Left renal cortex interstitium (tissue), 4 donors: Measurements from ENCODE around the gene PFKP. TPM values are rescaled to one million over a fixed set of nuclear protein-coding genes. Genes with fewer than 3 reads are reported as not detected.

Experiments used
- DNase-seq, 4 donors: peaks; one replicate each; pipeline ENCODE4 v3.0.0-alpha.2; 2013; ENCODE audit warnings: low read depth in 4 of 4, low spot score in 2 of 4, missing footprints in 1 of 4
- polyA plus RNA-seq, 4 donors: library from polyadenylated mRNA; unstranded; fragments of 120-200 nt; gene quantifications; one replicate each; pipeline ENCODE4 v1.2.1, GENCODE V29; 2013; ENCODE audit not compliant: insufficient read length in 4 of 4

The PFKP gene
- polyA plus RNA-seq, 4 donors, result 19.0 to 40.3 (median 31.4) TPM

DNA sequence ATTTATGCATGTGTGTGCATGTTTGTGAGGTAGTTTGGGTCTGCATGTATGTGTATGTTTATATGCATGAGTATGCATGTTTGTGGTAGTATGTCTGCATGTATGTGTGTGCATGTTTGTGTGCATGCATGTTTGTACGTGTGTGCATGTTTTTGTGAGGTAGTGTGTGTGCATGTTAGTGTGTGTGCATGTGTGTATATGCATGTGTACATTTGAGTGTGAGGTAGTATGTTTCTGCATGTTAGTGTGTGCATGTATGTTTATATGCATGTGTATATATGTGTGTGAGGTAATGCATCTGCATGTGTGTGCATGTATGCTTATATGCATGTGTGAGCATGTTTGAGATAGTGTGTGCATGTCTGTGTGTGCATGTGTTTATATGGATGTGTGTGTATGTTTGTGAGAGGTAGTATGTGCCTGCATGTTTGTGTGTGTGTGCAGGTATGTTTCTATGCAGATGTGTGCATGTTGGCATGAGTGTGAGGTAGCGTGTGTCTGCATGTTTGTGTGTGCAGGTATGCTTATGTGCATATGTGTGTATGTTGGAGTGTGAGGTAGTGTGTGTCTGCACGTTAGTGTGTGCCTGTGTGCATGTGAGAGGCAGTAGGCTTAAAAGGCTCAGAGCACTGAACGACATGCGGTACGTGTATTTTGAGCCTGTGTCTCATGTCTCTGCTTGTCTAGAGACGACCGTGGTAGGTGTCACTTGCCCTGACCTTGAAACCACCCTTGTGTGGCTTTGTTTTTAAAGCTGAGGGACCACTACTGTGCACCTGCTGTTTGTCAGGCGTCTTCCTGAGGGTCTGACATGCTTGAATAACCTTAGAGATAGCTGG lies 43.7 kb downstream of the PFKP start:
- DNase-seq, result no peak

DNA sequence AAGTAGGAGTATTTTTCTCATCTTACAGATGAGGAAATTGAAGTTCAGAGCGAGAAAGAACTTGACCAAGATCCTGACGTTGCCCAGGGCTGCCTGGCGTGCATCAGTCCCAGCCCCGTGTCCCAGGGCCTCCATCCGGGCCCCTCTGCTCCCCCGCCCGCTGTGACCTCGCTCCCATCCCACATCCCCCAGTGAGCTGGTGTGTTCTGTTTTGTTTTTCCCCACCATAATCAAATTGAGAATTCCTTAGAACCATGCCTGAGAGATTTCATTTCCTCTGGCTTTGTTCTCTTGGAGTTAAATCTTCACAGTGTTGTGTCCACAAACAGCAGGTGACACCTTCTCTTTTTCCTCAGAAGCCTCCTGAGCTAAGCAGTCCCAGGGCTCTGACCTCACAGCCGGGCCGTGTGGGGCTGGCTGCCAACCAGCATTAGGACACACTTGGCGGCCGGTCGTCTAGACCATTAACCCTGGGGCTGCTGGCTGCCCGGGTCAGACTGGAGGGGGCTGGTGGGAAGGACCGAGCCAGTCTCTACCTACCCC lies 44.3 kb downstream of the PFKP start:
- peak in 2 of 4 donors; percentile 48 to 56 for DNase-seq

DNA sequence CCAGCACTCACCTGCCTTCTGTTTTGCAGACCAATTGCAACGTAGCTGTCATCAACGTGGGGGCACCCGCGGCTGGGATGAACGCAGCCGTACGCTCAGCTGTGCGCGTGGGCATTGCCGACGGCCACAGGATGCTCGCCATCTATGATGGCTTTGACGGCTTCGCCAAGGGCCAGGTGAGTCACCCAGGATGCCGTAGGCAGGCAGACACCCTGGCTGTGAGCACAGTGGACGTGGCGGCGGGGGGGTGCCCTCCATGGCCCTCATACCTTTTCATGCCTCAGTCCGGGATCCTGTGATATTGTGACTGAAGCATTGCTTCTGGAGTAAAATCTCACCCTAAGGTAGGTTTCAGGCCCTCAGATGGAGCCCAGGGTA lies 46.0 kb downstream of the PFKP start:
- no peak for DNase-seq

DNA sequence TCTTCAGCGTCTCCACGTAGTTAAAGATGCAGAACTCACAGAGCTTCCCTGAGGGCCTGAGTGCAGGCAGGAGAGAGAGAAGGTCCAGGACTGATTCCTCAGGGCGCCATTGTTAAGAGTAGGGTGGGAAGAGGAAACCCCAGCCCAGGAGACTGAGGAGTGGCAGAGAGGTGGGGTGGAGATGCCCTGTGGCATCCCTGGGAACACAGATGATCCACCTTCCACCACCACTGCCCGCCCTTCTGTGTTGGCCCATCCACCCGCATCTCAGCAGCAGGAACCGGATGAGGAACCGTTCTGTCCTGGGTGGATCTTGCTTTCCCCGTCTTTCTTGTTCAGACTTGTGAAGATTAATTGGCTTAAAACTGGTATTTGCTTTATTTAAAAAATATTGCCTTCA lies 48.3 kb downstream of the PFKP start:
- DNase-seq, result no peak

DNA sequence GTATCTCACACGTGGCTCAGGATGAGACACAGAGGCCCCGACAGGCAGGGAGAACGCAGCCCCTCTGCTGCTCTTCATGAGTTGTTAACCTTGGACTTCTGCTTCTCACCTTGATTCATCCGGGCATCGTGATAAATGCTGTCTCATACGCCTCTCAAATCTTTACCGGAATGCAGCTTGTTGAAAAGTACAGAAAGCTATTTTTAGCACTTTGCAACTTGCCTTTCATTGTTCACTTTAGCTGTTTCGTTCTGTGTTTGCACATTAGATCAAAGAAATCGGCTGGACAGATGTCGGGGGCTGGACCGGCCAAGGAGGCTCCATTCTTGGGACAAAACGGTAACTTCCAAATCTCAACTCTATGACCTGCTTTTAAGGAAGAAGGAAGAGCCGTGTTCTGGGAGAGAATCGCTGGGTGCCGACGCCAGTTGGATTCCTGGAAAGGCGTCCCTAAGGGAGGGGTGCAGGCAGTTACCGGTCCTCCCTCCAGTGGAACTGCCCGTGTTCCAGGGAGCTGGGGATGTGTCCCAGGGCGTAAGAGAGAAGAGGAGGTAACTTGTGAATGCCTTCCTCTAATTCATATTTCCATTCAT lies 49.3 kb downstream of the PFKP start:
- no peak for DNase-seq

DNA sequence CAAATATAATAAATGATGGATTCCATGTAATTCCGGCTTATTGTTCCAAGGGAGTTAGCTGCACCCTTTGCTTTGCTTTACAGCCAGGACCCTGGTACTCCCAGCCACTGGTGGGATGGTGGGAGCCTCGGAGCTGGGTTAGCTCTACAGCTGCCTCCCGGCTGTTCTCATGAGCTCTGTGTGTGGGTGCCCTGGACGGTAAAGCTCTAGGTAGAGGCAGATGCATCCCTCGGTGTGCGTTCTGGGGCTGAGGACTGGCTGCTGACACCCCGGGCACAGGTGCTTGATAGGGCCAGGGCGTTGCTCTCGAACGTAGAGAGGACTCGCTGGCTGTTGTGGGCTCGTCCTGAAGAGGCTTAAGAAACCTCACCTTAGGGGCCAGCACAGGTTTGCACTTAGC lies 50.1 kb downstream of the PFKP start:
- no peak for DNase-seq

DNA sequence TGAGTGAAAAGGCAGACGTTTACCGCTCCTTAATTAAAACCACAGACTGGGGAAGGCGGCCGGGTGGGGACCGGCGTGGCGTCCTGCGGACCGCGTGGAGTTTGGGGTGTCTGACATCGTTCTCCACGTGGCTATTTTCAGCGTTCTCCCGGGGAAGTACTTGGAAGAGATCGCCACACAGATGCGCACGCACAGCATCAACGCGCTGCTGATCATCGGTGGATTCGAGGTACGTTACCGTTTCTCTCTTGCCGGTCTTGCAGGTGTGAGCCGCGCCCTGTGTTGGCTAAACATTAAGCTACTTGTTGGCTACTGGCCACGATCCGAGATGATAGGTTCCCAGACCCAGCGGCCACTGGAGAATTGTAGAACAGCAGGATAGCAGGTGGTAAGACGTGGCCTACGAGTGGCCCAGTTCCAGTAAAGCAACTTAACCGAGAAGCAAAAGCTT lies 51.3 kb downstream of the PFKP start:
- DNase-seq, result no peak

DNA sequence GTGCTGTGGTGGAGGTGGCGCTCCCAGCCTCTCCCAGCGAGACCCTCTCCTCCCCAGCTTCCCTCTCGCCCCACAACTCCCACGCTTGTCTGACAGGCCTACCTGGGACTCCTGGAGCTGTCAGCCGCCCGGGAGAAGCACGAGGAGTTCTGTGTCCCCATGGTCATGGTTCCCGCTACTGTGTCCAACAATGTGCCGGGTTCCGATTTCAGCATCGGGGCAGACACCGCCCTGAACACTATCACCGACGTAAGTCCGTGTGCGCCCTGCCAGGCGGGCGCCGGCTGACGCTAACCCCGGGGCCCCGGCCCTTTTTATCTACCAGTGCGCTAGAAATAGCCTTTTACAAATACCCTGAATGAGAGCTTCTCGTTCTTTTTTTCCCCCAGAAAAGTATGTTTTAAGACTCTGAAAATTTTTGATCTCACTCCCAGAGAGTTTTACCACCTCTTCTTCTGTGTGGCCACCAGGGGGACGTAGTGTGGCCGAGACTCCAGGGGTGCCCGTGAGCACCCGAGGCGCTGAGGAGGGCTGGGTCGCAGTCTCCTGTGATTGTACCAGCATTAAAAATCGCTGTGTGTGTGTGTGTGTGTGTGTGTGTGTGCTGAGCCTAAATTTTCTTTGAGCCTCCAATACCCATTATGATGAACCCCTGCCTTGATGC lies 52.6 kb downstream of the PFKP start:
- DNase-seq, result no peak

DNA sequence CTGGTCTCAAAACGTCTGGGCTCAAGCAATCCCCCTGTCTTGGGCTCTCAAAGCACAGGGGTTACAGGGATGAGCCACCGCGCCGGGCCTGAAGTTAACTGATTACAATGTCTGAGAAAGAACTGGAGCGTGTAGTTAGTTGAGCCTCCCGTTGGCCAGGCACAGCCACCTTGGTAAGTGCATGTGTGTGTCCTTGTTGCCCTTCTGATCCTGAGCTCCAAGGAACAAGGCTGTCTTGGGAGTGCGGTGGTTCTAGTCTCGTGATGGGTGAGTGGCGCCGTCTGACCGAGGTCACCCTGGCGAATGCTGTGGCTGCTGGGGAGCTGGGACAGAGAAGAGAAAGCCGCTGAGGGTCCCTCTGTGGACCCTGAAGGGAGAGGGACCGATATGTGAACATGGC lies 54.7 kb downstream of the PFKP start:
- DNase-seq, result no peak

DNA sequence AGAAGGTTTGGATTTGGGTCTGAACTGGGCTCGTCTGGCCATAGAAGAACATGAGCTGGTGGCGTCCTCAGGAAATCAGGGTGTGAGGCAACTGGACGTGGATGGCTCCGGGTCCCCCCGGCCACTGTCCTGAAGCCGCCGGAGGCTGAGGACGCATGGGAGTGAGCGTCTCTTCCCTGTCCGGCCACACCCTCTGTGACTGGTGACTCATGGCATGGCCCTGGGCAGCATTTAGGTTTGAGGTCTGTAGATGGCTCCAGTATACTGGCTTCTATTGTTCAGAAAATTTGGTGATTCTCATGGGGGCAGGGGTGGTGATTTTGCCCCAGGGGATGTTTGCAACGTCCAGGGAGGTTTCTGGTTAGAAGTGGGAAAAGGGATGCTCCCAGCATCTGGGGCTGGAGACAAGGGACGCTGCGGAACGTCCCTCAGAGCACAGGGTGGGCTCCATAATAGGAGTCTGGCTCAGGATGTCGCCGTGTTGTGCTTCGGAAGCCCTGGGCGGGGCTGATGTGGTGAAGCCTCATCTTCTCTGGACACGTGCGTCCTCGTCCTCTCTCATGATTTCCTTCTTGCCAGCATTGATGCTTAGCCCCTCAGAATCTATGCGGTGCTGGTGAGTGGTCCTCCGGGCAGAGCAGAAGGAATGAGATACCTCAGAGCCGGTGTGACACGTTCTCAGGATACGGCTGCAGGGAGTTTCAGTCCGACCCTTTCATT lies 55.3 kb downstream of the PFKP start:
- DNase-seq, result no peak

DNA sequence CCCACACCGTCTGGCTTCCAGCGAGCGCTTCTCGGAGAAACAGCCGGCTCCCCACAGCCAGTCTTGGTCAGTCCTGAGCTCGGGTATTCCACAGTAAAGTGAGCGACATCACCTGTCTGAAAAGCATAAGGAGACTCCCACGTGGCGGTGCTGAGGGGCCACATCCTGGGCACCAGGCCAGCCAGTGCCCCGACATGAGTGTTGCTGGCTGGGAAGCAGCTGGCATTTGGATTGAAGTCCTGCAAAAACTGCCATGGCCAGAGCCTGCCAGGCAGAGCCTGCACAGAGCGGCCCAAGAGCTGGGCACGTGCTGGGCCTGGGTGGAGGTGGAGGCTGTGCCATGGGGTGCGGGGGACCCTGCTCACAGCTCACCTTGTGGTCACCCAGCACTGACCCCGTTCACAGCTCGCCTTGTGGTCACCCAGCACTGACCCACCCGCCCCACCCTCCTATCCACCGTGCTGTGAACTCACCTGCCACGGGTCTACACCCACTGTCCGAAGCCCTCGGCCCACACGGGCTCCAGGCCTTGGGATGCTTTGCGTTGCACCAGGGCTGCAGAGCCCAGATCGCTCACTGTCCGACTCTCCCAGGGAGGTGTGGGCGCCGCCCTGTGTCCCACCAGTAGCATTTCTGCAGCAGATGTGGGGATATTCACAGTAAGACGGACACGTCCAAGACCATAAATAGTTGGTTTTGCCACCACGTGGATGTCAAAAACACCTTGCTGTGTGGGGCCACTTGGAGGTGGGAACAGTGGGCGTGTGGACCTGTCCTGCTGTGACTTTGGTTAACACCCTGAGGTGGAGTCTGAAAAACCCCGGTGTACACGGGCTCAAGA lies 56.4 kb downstream of the PFKP start:
- no peak for DNase-seq

DNA sequence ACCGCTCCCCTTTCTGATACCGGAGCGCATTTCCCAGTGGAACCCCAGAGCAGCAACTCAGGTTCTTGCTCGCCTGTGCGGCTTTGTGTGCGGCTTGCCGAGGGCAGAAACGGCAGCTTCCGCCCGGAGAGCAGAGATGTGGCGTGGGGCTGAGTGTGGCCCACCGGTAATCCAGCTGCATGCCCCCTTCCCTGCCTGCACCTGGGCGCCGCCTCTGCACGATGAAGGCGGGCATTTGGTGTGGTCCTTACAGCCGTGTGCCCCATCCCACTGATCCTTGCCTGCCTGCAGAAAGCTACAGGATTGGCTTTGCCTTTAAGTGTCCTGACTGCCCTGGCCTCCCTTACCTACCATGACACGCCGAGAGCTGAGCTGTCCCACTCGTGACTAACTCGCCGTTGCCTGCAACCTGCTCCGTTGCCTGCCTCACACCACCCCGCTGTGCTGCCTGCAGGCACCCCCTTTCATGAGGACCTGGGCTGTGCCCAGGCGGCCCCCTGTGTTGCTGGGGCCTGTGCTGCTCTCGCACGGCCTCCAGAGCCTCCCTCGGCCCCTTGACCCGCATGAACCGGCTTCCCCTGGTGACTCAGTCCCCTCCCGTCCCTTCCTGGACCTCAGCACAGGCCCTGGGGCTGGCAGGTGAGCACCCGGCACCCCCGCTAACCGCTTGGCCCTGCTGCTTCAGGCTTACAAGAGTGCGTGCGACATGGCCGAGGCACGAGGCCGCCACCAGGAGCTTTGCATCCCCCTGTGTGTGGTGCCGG lies 57.2 kb downstream of the PFKP start:
- no peak for DNase-seq

DNA sequence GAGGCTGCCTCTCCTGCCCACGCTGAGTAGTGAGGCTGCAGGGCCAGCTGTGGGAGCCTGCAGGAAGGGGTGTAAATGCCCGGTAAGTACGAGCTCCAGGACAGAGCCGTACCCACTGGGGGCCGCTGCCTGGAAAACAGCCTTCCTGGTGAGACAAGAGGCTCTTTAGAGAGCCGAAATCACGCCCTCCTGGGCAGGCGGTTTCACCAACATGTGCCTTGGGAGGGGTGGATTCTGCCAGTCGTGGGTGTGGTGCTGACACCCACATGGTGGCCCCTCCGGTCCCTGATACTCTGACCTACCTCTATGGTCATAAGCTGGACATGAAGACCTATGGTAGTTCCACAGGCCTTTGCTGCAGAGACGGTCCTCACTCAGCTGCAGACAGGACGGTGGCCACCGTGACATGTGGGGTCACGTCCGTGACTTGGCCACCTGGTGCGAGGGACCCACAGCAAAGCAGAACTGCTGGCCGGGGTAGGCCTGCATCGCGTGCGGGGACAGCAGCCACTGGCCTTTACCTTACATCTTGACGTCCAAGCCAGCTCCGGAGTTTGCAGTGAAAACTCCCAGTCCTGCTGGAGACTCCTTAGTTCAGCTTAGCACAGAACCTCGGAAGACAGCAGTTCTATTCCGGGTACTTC lies 58.3 kb downstream of the PFKP start:
- DNase-seq, result no peak

DNA sequence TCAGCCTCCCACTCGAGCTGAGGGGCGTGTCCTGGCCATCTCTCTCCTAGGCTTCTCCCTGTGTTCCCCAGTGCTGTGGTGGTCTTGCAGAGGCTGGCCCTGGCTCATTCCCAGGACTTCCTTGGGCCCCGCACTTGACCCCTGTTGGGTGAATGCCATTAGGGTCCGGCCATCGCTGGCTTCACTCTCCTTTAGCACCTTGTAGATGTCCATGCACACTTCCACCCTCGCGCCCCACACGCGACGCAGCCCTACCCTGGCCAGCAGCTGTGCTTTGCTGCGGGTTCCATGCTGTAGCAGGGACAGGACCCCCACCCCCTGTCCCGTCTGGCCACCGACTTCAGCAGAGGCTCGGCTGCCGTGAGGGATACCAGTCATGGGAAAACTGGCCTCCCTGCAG lies 58.9 kb downstream of the PFKP start:
- DNase-seq, result no peak

DNA sequence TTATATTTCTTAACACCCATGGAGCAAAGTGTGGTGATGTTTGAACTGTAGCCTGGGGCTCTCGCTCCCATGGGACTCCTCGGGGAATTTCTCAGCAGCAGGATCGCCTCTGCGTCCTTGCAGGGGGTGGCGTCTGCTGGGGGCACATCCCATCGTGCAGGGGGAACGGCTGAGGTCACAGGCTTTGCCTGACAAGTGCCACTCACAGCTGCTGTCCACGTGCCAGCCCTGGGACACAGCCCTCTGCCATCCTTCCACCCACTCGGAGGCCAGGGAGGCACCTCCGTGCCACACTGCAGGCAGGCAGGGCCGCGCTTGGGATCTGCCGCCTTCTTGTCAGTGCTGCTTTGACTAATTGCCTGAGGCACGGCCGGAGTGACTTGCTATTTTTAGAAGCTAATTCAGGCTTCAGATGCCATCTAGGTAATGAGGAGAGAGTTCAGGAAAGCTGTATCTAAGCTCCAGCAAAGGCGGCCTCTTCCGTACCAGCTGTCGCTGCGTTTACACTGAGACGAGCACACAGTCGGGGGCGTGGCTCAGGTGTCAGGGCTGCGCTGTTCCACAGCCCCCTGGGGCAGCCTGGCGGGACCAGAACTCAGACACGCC lies 59.5 kb downstream of the PFKP start:
- DNase-seq, result no peak

DNA sequence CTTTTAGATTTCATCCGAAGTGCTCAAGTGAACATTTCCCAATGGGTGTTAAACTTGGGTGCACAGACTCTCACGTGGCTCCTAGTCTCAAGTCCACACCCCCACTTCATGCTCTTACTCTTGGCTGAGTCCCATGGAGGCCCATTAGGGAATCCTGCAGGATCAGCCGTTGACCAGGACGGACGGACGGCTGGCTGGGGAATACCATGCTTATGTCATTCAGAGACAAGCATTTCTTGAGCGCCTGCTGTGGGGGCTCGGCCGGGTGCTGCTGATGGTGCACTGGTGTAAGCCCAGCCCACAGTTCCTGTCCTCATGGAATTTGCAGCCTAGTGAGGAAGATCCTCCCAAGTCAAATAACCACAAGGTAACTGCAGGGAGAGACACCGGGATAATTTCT lies 60.6 kb downstream of the PFKP start:
- DNase-seq, result no peak

DNA sequence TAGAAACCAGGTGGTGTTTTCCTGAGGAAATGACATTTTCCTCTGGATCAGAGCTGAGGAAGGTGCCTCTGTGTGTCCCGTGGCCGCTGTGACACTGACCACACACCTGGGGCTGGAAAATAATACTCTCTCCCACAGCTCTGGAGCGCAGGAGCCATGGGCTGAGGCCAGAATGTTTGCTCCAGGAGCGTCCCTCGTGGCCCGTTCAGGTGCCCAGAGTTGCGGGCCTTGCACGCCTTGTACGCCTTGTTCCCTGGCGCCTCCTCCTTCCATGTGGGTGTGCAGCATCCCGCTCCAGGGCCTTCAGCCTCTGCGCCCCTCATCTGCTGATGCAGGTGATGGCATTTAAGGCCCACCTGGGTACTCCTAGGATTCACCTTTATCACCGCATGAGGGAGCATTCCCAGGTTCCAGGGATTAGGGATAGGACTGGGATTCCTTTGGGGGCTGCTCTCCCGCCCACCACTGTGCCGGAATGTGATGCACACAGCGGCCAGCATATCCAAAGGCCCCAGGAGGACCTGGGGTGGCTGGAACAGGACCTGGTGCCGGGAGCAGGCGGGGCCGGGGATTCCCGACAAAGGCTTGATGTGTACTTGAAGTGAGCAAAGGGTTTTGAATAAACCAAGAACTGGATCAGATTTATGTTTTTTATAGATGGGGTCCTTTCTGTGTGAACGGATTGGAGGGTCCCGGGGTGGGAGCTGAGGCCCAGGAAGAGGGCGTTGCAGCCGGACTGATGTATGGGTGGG lies 61.2 kb downstream of the PFKP start:
- DNase-seq, result no peak
